T-helper 17 cell (primary cell): ENCODE results near the gene CDYL2. TPM values are rescaled to one million over a fixed set of nuclear protein-coding genes. Genes with fewer than 3 reads are reported as not detected.

Source experiments
- ATAC-seq: fragments of 150-1000 bp; cut with Tn5 transposase; 2 replicates; pipeline ENCODE4 v1.10.0; 2021; ENCODE audit warnings: mild to moderate bottlenecking, moderate library complexity
- DNase-seq, 3 donors: peaks; one replicate each; pipeline versions ENCODE4 v3.0.0 to v3.0.0-alpha.2; 2020 to 2021
- H3K9me3 ChIP-seq: one replicate; pipeline ENCODE4 v1.7.0; 2013; ENCODE audit warnings: low read length, mild to moderate bottlenecking; ENCODE audit not compliant: control insufficient read depth, poor library complexity, severe bottlenecking
- H3K27ac Mint-ChIP-seq: one replicate; pipeline ENCODE4 v1.8.0; 2022; ENCODE audit warnings: mild to moderate bottlenecking, moderate library complexity, mixed read lengths
- H3K27me3 Mint-ChIP-seq: one replicate; pipeline ENCODE4 v1.8.0; 2022; ENCODE audit warnings: mixed read lengths
- H3K36me3 Mint-ChIP-seq: one replicate; pipeline ENCODE4 v1.8.0; 2022; ENCODE audit warnings: low read depth, mixed read lengths
- H3K4me1 Mint-ChIP-seq: one replicate; pipeline ENCODE4 v1.8.0; 2022; ENCODE audit warnings: mild to moderate bottlenecking, mixed read lengths
- H3K4me3 Mint-ChIP-seq: one replicate; pipeline ENCODE4 v1.8.0; 2022; ENCODE audit warnings: mild to moderate bottlenecking, moderate library complexity, mixed read lengths
- total RNA-seq, 4 donors: library from RNA in 2 of 4; stranded (reverse) in 2 of 4; gene quantifications; one replicate each; pipeline ENCODE4 v1.2.3 and lab custom pipeline; 2022 to 2026

The CDYL2 gene
- total RNA-seq, 2 donors from 2014 or later, result 17.0 to 28.3 TPM

DNA sequence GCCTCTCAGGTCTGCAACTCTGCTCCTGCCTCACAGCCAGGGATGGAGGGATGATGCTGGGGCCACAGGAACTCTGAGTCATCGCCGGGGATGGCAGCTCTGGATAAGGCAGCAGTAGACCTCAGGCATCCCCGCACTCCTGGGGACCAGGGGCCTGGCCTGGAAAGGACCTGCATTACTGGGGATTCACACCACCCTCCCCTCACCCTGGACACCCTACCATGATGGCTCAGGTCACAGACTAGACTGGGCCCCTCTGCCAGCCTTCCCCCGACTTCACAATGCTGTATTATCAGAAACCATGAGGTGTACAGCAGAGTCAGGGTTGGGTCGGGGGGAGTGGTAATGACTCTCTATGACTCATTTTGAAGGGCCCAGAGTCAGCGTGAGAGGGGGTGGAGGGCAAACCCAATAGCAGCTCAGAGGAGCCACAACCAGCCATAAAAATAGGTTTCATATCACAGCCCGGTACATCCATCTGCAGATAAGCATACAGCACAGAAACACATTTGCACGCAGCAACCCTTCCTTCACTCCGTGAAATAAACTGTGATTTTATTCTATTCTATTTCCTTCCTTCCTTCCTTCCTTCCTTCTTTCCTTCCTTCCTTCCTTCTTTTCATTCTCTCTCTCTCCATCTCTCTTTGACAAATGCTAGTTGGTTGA, 234.8 kb downstream of the CDYL2 start:
- Mint-ChIP-seq H3K4me3 (peak overlapping the region; percentile 28), H3K4me1 (peaks cover 14% of the 10 kb centered on the region), H3K36me3 (peaks cover 4% of the 10 kb centered on the region), H3K27me3 (peaks cover 5% of the 10 kb centered on the region), H3K27ac (no peak overlapping the region)
- ATAC-seq (peak; percentile 91), DNase-seq (peak in 1 of 3 donors; percentile 10)
- no peaks in the 10 kb centered on the region for H3K9me3 ChIP-seq

DNA sequence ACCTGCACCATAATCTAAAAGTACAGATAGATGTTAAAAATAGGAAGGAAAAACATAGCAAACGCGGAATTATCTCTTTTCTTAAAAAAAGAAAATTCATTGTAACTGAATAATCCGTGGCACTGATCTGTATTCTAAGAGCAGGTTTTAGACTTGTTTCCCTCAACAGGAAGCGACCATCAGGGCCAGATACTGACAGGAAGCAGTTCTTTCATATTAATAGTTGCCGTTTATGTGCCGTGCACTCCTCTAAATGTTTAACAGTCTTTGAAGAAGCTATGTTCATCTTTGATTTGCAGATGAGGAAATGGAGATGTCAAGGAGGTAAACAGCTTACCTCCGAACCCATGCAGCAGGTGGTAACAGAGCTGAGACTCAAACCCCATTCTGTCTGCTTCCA, 240.0 kb downstream of the CDYL2 start:
- peak overlapping the region; percentile 71 for H3K27ac Mint-ChIP-seq
- no peaks in the 10 kb centered on the region for H3K9me3 ChIP-seq
- H3K4me3 Mint-ChIP-seq, result peak overlapping the region; percentile 69
- DNase-seq (no peak), ATAC-seq (peak; percentile 35)
- H3K36me3 Mint-ChIP-seq, result peaks cover 8% of the 10 kb centered on the region
- peaks cover 35% of the 10 kb centered on the region for H3K27me3 Mint-ChIP-seq
- peaks cover 6% of the 10 kb centered on the region for H3K4me1 Mint-ChIP-seq

DNA sequence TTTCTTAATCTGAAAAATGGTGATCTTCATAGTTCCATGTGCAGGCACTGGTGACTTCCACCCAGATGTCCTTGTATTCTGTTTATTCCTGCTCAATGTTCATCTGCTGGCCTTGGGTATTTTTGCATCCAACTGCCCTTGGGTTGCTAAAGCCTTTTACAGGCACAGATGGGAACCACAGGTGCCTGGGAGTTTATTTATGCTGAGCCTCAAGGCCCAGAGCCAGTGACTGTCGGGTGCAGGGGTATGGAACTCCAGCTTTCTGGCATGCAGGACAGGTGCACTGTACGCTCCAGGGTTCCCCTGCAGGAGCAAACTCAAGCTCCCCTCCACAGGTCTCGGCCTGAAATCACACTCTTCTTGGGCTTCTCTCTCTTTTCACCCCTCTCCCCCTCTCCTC, 241.3 kb downstream of the CDYL2 start:
- Mint-ChIP-seq H3K27me3 (peaks cover 35% of the 10 kb centered on the region), H3K4me1 (peaks cover 8% of the 10 kb centered on the region), H3K36me3 (peaks cover 8% of the 10 kb centered on the region), H3K27ac (no peak overlapping the region), H3K4me3 (peak overlapping the region; percentile 7)
- ATAC-seq, result no peak
- H3K9me3 ChIP-seq, result no peaks in the 10 kb centered on the region
- no peak for DNase-seq

- H3K27ac Mint-ChIP-seq, result no peak overlapping the region
- ATAC-seq, result no peak
These were observed 245.0 kb downstream of the CDYL2 start for GRCh38 chr16:80559369-80559768.

GRCh38 chr16:80557037-80557436, 247.4 kb downstream of the CDYL2 start:
- H3K4me1 Mint-ChIP-seq, result peaks cover 7% of the 10 kb centered on the region
- DNase-seq (no peak), ATAC-seq (no peak)
- H3K4me3 Mint-ChIP-seq, result no peak overlapping the region
- peaks cover 2% of the 10 kb centered on the region for H3K36me3 Mint-ChIP-seq
- H3K27ac Mint-ChIP-seq, result no peak overlapping the region
- H3K27me3 Mint-ChIP-seq, result peaks cover 13% of the 10 kb centered on the region
- no peaks in the 10 kb centered on the region for H3K9me3 ChIP-seq

More at GRCh38 chr16:80559369-80559768, 245.0 kb downstream of the CDYL2 start:
- Mint-ChIP-seq H3K4me3 (no peak overlapping the region), H3K4me1 (peaks cover 6% of the 10 kb centered on the region), H3K36me3 (peaks cover 4% of the 10 kb centered on the region), H3K27me3 (peaks cover 31% of the 10 kb centered on the region)
- DNase-seq, result no peak
- H3K9me3 ChIP-seq, result no peaks in the 10 kb centered on the region

DNA sequence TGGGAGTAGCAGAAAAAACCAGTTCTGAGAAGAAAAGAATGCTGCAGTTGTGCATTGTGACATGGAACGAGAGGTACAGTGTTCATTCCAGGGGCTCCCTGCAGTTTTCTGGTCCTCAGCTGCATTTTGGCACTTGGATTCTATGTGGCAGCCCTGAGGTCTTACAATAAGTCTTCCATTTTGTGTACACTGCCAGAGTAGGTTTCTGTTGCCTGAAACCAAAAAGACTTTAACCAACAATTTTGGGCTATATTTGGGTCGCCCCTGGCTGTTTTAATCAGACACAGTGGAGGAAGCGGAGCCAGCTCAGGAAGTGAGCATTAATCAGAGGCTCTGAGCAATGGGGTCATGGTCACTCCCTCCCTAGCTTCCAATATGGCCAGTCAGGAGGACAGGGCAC, 247.9 kb downstream of the CDYL2 start:
- Mint-ChIP-seq H3K36me3 (no peaks in the 10 kb centered on the region), H3K4me3 (no peak overlapping the region), H3K27me3 (peaks cover 8% of the 10 kb centered on the region), H3K27ac (no peak overlapping the region), H3K4me1 (peaks cover 7% of the 10 kb centered on the region)
- ATAC-seq (no peak), DNase-seq (no peak)
- H3K9me3 ChIP-seq, result no peaks in the 10 kb centered on the region

GRCh38 chr16:80554033-80554432, 250.4 kb downstream of the CDYL2 start:
- DNase-seq, result no peak
- Mint-ChIP-seq H3K27me3 (no peaks in the 10 kb centered on the region), H3K27ac (no peak overlapping the region), H3K4me1 (peaks cover 6% of the 10 kb centered on the region), H3K36me3 (no peaks in the 10 kb centered on the region), H3K4me3 (no peak overlapping the region)
- H3K9me3 ChIP-seq, result no peaks in the 10 kb centered on the region
- ATAC-seq, result no peak

DNA sequence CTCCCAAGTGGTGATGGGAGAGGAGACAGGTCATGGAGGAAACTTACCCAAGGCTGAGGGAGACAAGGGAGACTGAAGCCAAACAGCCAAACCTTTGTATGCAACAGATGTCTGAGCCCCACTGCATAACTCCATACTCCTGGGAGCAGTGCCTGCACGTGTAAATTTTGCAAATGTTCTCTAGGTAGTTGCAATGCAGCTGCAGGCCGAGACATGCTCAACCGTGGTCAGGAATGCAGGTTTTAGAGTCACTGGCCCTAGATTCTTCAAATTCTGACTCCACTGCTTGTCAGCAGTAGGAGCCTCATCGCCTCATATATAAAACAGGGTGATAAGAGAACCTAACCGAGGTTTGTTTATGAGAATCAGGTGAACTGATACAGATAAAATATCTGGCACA, 252.1 kb downstream of the CDYL2 start:
- Mint-ChIP-seq H3K36me3 (no peaks in the 10 kb centered on the region), H3K27ac (no peak overlapping the region), H3K4me3 (no peak overlapping the region), H3K27me3 (no peaks in the 10 kb centered on the region), H3K4me1 (peaks cover 5% of the 10 kb centered on the region)
- no peaks in the 10 kb centered on the region for H3K9me3 ChIP-seq
- ATAC-seq (no peak), DNase-seq (no peak)

Other genes starting within 250 kb of the CDYL2 start
- gene CMC2, start 202.3 kb upstream of the CDYL2 start, total RNA-seq, result 10 to 100 TPM; 78.3 to 86.6 TPM
- gene CENPN, start 202.6 kb upstream of the CDYL2 start, total RNA-seq, result 10 to 100 TPM in 1 of 2 donors, 1 to 10 TPM in 1; 8.8 to 14.8 TPM
- 10 to 100 TPM; 31.3 to 31.5 TPM for gene ATMIN, start 231.2 kb upstream of the CDYL2 start, total RNA-seq